GM21529 (cell line): ENCODE measurements around the gene APEH.

Source experiments
- ATAC-seq: cut with Tn5 transposase; IDR thresholded peaks from one replicate; pipeline ENCODE4 v1.9.1; 2021; ENCODE audit not compliant: unreplicated experiment

Gene APEH

GRCh38 chr3:49711489-49711888, 37.3 kb downstream of the APEH start:
- ATAC-seq, result no peak

- ATAC-seq, result no peak
Observed at GRCh38 chr3:49712166-49712565, 38.0 kb downstream of the APEH start.

- no peak for ATAC-seq
Observed at GRCh38 chr3:49712631-49713317, 38.6 kb downstream of the APEH start.

- ATAC-seq, result no peak
Observed at GRCh38 chr3:49713336-49714105, 39.4 kb downstream of the APEH start.

GRCh38 chr3:49714728-49715550, 40.8 kb downstream of the APEH start:
- no peak for ATAC-seq

- ATAC-seq, result no peak
Observed at GRCh38 chr3:49715611-49716121, 41.5 kb downstream of the APEH start.

- no peak for ATAC-seq
Observed at GRCh38 chr3:49716169-49716568, 42.0 kb downstream of the APEH start.

- ATAC-seq, result no peak
Observed at GRCh38 chr3:49716691-49717210, 42.6 kb downstream of the APEH start.

GRCh38 chr3:49717211-49717958, 43.2 kb downstream of the APEH start:
- no peak for ATAC-seq

GRCh38 chr3:49717959-49718857, 44.1 kb downstream of the APEH start:
- no peak for ATAC-seq

GRCh38 chr3:49718858-49719213, 44.7 kb downstream of the APEH start:
- ATAC-seq, result no peak

GRCh38 chr3:49719214-49719884, 45.2 kb downstream of the APEH start, which contains the start of gene AMIGO3:
Gene AMIGO3, minus strand, starts transcription at chr3:49719684. Its CDS starts 219 bp downstream, at chr3:49719465.
- ATAC-seq, result peak; percentile 52

GRCh38 chr3:49720855-49721595, 46.9 kb downstream of the APEH start:
- no peak for ATAC-seq

- ATAC-seq, result no peak
Observed at GRCh38 chr3:49721596-49721895, 47.4 kb downstream of the APEH start.

- no peak for ATAC-seq
Observed at GRCh38 chr3:49721896-49722781, 48.0 kb downstream of the APEH start.

GRCh38 chr3:49722896-49723295, 48.7 kb downstream of the APEH start:
- no peak for ATAC-seq

GRCh38 chr3:49723296-49723627, 49.1 kb downstream of the APEH start:
- ATAC-seq, result no peak
